Measurements from ENCODE around the gene NEAT1. TPM values are rescaled to one million over a fixed set of nuclear protein-coding genes. Genes with fewer than 3 reads are reported as not detected.

Gene NEAT1
- total and polyA plus RNA-seq, 9 of the 15 experiments (the other 6 are each of a cell fraction or from before 2014, with no cell fraction given): 20.1 to 389 (median 62.8) TPM

- H3K4me3 ChIP-seq: no peak overlapping the region
- in situ Hi-C loops (cut with MboI): no loop called here
- H3K4me2 ChIP-seq (ENCODE audit: insufficient read depth, low read length): no peak overlapping the region
Measured at GRCh38 chr11:65435981-65436411, 13.4 kb downstream of the NEAT1 start.

More at GRCh38 chr11:65435981-65436411, 13.4 kb downstream of the NEAT1 start:
- intact Hi-C loops (cut with micrococcal nuclease): no loop called here
- Histone ChIP-seq H3K36me3 (ENCODE audit: control insufficient read depth, insufficient read depth, low read length) (peaks cover 92% of the 10 kb centered on the region), H3K9me3 (replicated peaks; ENCODE audit: control insufficient read depth, insufficient read depth, low read depth, low read length) (no peaks in the 10 kb centered on the region), H3K4me1 (replicated peaks in 1 of 2; ENCODE audit: control insufficient read depth in 2 of 2, insufficient read depth in 2 of 2, low read length in 2 of 2) (peaks cover 8 to 12% of the 10 kb centered on the region in 2 experiments; a peak in 4 of 5 replicates), H3K27me3 (ENCODE audit: control insufficient read depth in 2 of 2, insufficient read depth in 2 of 2, low read length in 2 of 2) (no peaks in the 10 kb centered on the region), H3K79me2 (ENCODE audit: control insufficient read depth, insufficient read depth, low read length) (peaks cover 95% of the 10 kb centered on the region), H3K27ac (ENCODE audit: extremely low read depth, low read depth, low read length) (no peak overlapping the region), H4K20me1 (replicated peaks; ENCODE audit: control insufficient read depth, insufficient read depth, low read length) (no peaks in the 10 kb centered on the region), H3K9me1 (ENCODE audit: control insufficient read depth, insufficient read depth, low read length) (peaks cover 6% of the 10 kb centered on the region), H3K9ac (ENCODE audit: insufficient read depth in 1 of 2, low read depth in 2 of 2, low read length in 2 of 2) (peak overlapping the region in 1 of 2 experiments; percentile 69; a peak in 2 of 4 replicates), H2AFZ (ENCODE audit: low read depth, low read length) (no peak overlapping the region)
- no TSS peak for BruUV-seq (replicated peaks)
- peak in 1 of 4 experiments; percentile 14 for DNase-seq (ENCODE audit: extremely low read depth in 1 of 4, low spot score in 3 of 4)
- peak; percentile 9 for ATAC-seq
- CTCF ChIA-PET (ENCODE audit: low intra/inter-chr PET ratio): no interaction called here
- no peak for FAIRE-seq
- POLR2A ChIA-PET: interaction anchor here (0.8 to 3.4 kb wide), 13 partner anchors 11 to 87 kb away, joined by 3 to 49 read pairs (median 4); partner anchors contain the start of genes MALAT1 and NEAT1
- TF ChIP-seq NELFE (IDR thresholded peaks at IDR 0.05; ENCODE audit: insufficient read depth, insufficient read length): no peak
- 0 out of 2 replicates have a peak, but pooled peaks have one; percentile 5 for TF ChIP-seq POLR2AphosphoS5 (IDR thresholded peaks at IDR 0.05; ENCODE audit: control insufficient read depth, insufficient read depth, low read depth, low read length)
- TF ChIP-seq U2AF1 (optimal IDR thresholded peaks at IDR 0.05; ENCODE audit: low read depth, low read length): no peak
- peak; percentile 59 for TF ChIP-seq POLR2G (IDR thresholded peaks at IDR 0.05; ENCODE audit: low read depth, low read length)
- TF ChIP-seq ZSCAN32 (CRISPR knock-in tag; IDR thresholded peaks at IDR 0.05): no peak
- TF ChIP-seq RBFOX2 (IDR thresholded peaks at IDR 0.05; ENCODE audit: low read depth, low read length): peak; percentile 24; the same call in 1 of the 2 replicates
- no peak for TF ChIP-seq REST (IDR thresholded peaks at IDR 0.05; ENCODE audit: borderline replicate concordance)
- no peak for TF ChIP-seq REST (CRISPR knock-in tag; IDR thresholded peaks at IDR 0.05; ENCODE audit: low read depth)
- WGBS (ENCODE audit: insufficient coverage, low coverage, missing lambda C conversion rate): 92% methylated on average over 8 of the region's 8 CpGs

Measured in K562 (cell line).